H9 (cell line): ENCODE data around the gene SCP2. TPM values are rescaled to one million over a fixed set of nuclear protein-coding genes. Genes with fewer than 3 reads are reported as not detected.

Source experiments
- DNase-seq: peaks from one replicate; pipeline ENCODE4 v3.0.0-alpha.2; 2017
- H2AFZ ChIP-seq: one replicate; pipeline ENCODE4 v1.6.1; 2013; ENCODE audit warnings: mild to moderate bottlenecking, low read length, control low read depth, moderate library complexity
- H2AK5ac ChIP-seq: 2 replicates; pipeline ENCODE4 v1.6.1; 2013; ENCODE audit warnings: low read length, control low read depth, mixed read lengths; ENCODE audit not compliant: insufficient read length
- H2BK120ac ChIP-seq: one replicate; pipeline ENCODE4 v1.6.1; 2013; ENCODE audit warnings: low read depth, mild to moderate bottlenecking, low read length, control low read depth, inconsistent platforms; ENCODE audit not compliant: poor library complexity, severe bottlenecking
- H2BK12ac ChIP-seq: 2 replicates; pipeline ENCODE4 v1.6.1; 2013; ENCODE audit warnings: low read length, control low read depth, mixed read lengths, low read depth; ENCODE audit not compliant: insufficient read length
- H2BK15ac ChIP-seq: 2 replicates; pipeline ENCODE4 v1.6.1; 2013; ENCODE audit warnings: low read depth, low read length, control low read depth
- H2BK20ac ChIP-seq: one replicate; pipeline ENCODE4 v1.6.1; 2013; ENCODE audit warnings: low read depth, mild to moderate bottlenecking, low read length, control low read depth, inconsistent platforms; ENCODE audit not compliant: poor library complexity, severe bottlenecking
- H2BK5ac ChIP-seq: 2 replicates; pipeline ENCODE4 v1.6.1; 2013; ENCODE audit warnings: low read length, control low read depth, mixed read lengths; ENCODE audit not compliant: insufficient read length
- H3K14ac ChIP-seq: 2 replicates; pipeline ENCODE4 v1.6.1; 2013; ENCODE audit warnings: low read length, control low read depth; ENCODE audit not compliant: insufficient read depth
- H3K18ac ChIP-seq: 2 replicates; pipeline ENCODE4 v1.6.1; 2013; ENCODE audit warnings: low read depth, mild to moderate bottlenecking, mixed read lengths, low read length, control low read depth; ENCODE audit not compliant: insufficient read length
- H3K23ac ChIP-seq: 2 replicates; pipeline ENCODE4 v1.6.1; 2013; ENCODE audit warnings: low read length, control low read depth, mixed read lengths, low read depth; ENCODE audit not compliant: insufficient read length
- H3K23me2 ChIP-seq: 2 replicates; pipeline ENCODE4 v1.6.1; 2013; ENCODE audit warnings: low read depth, mild to moderate bottlenecking, mixed read lengths, low read length, control low read depth; ENCODE audit not compliant: insufficient read length, poor library complexity, severe bottlenecking
- H3K27ac ChIP-seq: 2 replicates; pipeline ENCODE4 v1.5.1; 2013; ENCODE audit warnings: low read length, control low read depth, mixed read lengths, low read depth; ENCODE audit not compliant: insufficient read length
- H3K27me3 ChIP-seq: 2 replicates; pipeline ENCODE4 v1.6.1; 2013; ENCODE audit warnings: low read length, control low read depth, inconsistent platforms; ENCODE audit not compliant: insufficient read depth
- H3K4ac ChIP-seq: 2 replicates; pipeline ENCODE4 v1.6.1; 2013; ENCODE audit warnings: low read depth, mild to moderate bottlenecking, control low read depth, inconsistent platforms, low read length, moderate library complexity
- H3K4me1 ChIP-seq: 2 replicates; pipeline ENCODE4 v1.6.1; 2013; ENCODE audit warnings: low read length, control low read depth, inconsistent platforms; ENCODE audit not compliant: insufficient read depth
- H3K4me2 ChIP-seq: 2 replicates; pipeline ENCODE4 v1.6.1; 2013; ENCODE audit warnings: low read length, control low read depth, mixed read lengths; ENCODE audit not compliant: insufficient read length, insufficient read depth
- H3K56ac ChIP-seq: 2 replicates; pipeline ENCODE4 v1.6.1; 2013; ENCODE audit warnings: low read depth, mild to moderate bottlenecking, mixed read lengths, low read length, control low read depth; ENCODE audit not compliant: insufficient read length
- H3K79me1 ChIP-seq: 2 replicates; pipeline ENCODE4 v1.6.1; 2013; ENCODE audit warnings: low read depth, mild to moderate bottlenecking, moderate library complexity, low read length, control low read depth, inconsistent platforms; ENCODE audit not compliant: insufficient read depth, poor library complexity, severe bottlenecking
- H3K79me2 ChIP-seq: 2 replicates; pipeline ENCODE4 v1.6.1; 2013; ENCODE audit warnings: low read length, control low read depth, inconsistent platforms; ENCODE audit not compliant: insufficient read depth
- H3K9ac ChIP-seq: 2 replicates; pipeline ENCODE4 v1.6.1; 2013; ENCODE audit warnings: low read length, control low read depth, mixed read lengths; ENCODE audit not compliant: insufficient read length; ENCODE audit errors: extremely low read depth
- H3K9me3 ChIP-seq: one replicate; pipeline ENCODE4 v1.6.1; 2013; ENCODE audit warnings: low read depth, low read length, inconsistent platforms; ENCODE audit not compliant: control insufficient read depth
- H3T11ph ChIP-seq: one replicate; pipeline ENCODE4 v1.6.1; 2013; ENCODE audit warnings: mild to moderate bottlenecking, low read length, control low read depth, inconsistent platforms
- H4K20me1 ChIP-seq: one replicate; pipeline ENCODE4 v1.6.1; 2013; ENCODE audit not compliant: control insufficient read depth, insufficient read length, insufficient read depth
- H4K5ac ChIP-seq: 2 replicates; pipeline ENCODE4 v1.6.1; 2013; ENCODE audit warnings: low read depth, mild to moderate bottlenecking, mixed read lengths, low read length, control low read depth; ENCODE audit not compliant: insufficient read length
- H4K8ac ChIP-seq: replicated peaks from 2 replicates; pipeline ENCODE4 v1.6.1; 2013; ENCODE audit warnings: low read length, control low read depth, mixed read lengths, low read depth; ENCODE audit not compliant: insufficient read length
- H4K91ac ChIP-seq: 2 replicates; pipeline ENCODE4 v1.6.1; 2013; ENCODE audit warnings: low read depth, mild to moderate bottlenecking, moderate library complexity, mixed read lengths, low read length, control low read depth; ENCODE audit not compliant: insufficient read length
- H3K27ac Mint-ChIP-seq, 3 experiments: 2 replicates in 2 of 3; 3 replicates in 1 of 3; pipeline ENCODE4 v1.8.0; 2020 to 2021; ENCODE audit warnings: mixed read lengths in 3 of 3, mild to moderate bottlenecking in 1 of 3, moderate library complexity in 1 of 3
- H3K27me3 Mint-ChIP-seq: 2 replicates; pipeline ENCODE4 v1.8.0; 2021; ENCODE audit warnings: low read depth, mild to moderate bottlenecking, moderate library complexity, mixed read lengths
- H3K36me3 Mint-ChIP-seq, 3 experiments: 2 replicates in 2 of 3; 3 replicates in 1 of 3; pipeline ENCODE4 v1.8.0; 2020 to 2021; ENCODE audit warnings: low read depth in 3 of 3, mixed read lengths in 3 of 3; ENCODE audit not compliant: insufficient read depth in 1 of 3
- H3K4me1 Mint-ChIP-seq, 2 experiments: 2 replicates each; pipeline ENCODE4 v1.8.0; 2020; ENCODE audit warnings: mixed read lengths in 2 of 2
- H3K4me3 Mint-ChIP-seq, 2 experiments: 2 replicates in 1 of 2; 3 replicates in 1 of 2; pipeline ENCODE4 v1.8.0; 2020 to 2021; ENCODE audit warnings: mild to moderate bottlenecking in 2 of 2, mixed read lengths in 2 of 2, moderate library complexity in 1 of 2
- H3K9me3 Mint-ChIP-seq, 2 experiments: 2 replicates in 1 of 2; 3 replicates in 1 of 2; pipeline ENCODE4 v1.8.0; 2020; ENCODE audit warnings: mild to moderate bottlenecking in 2 of 2, mixed read lengths in 2 of 2, moderate library complexity in 1 of 2
- CTCF ChIP-seq: fragments of 200-600 bp; sonication (generic); conservative IDR thresholded peaks from 3 replicates; pipeline ENCODE4 v1.8.0; 2021; ENCODE audit warnings: antibody characterized with exemption, mild to moderate bottlenecking
- WGBS: extraction: QIAGEN DNeasy Blood & Tissue Kit; methylation state at CpG from one replicate; pipeline ENCODE4 v1.1.7; 2013; ENCODE audit warnings: missing lambda C conversion rate, low lambda C conversion rate, mixed read lengths; ENCODE audit not compliant: insufficient read length; ENCODE audit errors: extremely low coverage; 5-methylcytosine and 5-hydroxymethylcytosine counted together
- total RNA-seq: library from RNA; stranded (reverse); gene quantifications from 2 replicates; pipeline ENCODE4 v1.2.1, GENCODE V29; 2021

SCP2 gene
- total RNA-seq, 1 experiment from 2014 or later = 48.8 TPM

GRCh38 chr1:52955129-52955970 lies 28.3 kb downstream of the SCP2 start:
- Histone ChIP-seq H3K56ac (no peak overlapping the region), H3K4me1 (no peaks in the 10 kb centered on the region), H3K9me3 (no peaks in the 10 kb centered on the region), H3K14ac (no peak overlapping the region), H3K23ac (no peak overlapping the region), H4K91ac (no peak overlapping the region), H4K20me1 (no peaks in the 10 kb centered on the region), H2BK5ac (no peak overlapping the region), H3K23me2 (no peaks in the 10 kb centered on the region), H4K5ac (no peak overlapping the region), H3K4me2 (no peak overlapping the region), H3K27me3 (no peaks in the 10 kb centered on the region), H3K18ac (no peak overlapping the region), H2AFZ (no peak overlapping the region), H3K9ac (no peak overlapping the region), H3T11ph (no peak overlapping the region), H3K79me2 (no peaks in the 10 kb centered on the region), H4K8ac (no peak overlapping the region), H2AK5ac (no peak overlapping the region), H2BK12ac (no peak overlapping the region), H3K27ac (no peak overlapping the region), H3K4ac (no peak overlapping the region), H3K79me1 (no peaks in the 10 kb centered on the region), H2BK15ac (no peak overlapping the region), H2BK20ac (no peak overlapping the region), H2BK120ac (no peak overlapping the region)
- Mint-ChIP-seq H3K27me3 (no peaks in the 10 kb centered on the region), H3K27ac (no peak overlapping the region), H3K4me3 (no peak overlapping the region), H3K36me3 (no peaks in the 10 kb centered on the region), H3K9me3 (no peaks in the 10 kb centered on the region), H3K4me1 (no peaks in the 10 kb centered on the region)
- no peak for DNase-seq
- TF ChIP-seq CTCF = no peak
- WGBS = no CpG with 5 or more reads among the region's 6 CpGs
